Esophagus muscularis mucosa (tissue), 4 donors: ENCODE data around the gene CCDC17. TPM values are rescaled to one million over a fixed set of nuclear protein-coding genes. Genes with fewer than 3 reads are reported as not detected.

Experiments
- DNase-seq: peaks from one replicate; pipeline ENCODE4 v3.0.0-alpha.2; 2017; ENCODE audit errors: extremely low spot score
- H3K27ac ChIP-seq, 4 donors: fragments of 200-600 bp; sonication (generic); replicated peaks in 1 of 4; 1 replicate in 3 of 4; 2 replicates in 1 of 4; pipeline ENCODE4 v1.5.1; 2016 to 2019; ENCODE audit warnings: mild to moderate bottlenecking in 1 of 4
- H3K27me3 ChIP-seq, 4 donors: fragments of 200-600 bp; sonication (generic); one replicate each; pipeline versions ENCODE4 v1.5.1 to v1.6.0; 2016 to 2019
- H3K36me3 ChIP-seq, 4 donors: fragments of 200-600 bp; sonication (generic); one replicate each; pipeline ENCODE4 v1.5.1; 2016 to 2019
- H3K4me1 ChIP-seq, 4 donors: fragments of 200-600 bp; sonication (generic); one replicate each; pipeline ENCODE4 v1.5.1; 2016 to 2019
- H3K4me3 ChIP-seq, 4 donors: fragments of 200-600 bp; sonication (generic); 1 replicate in 2 of 4; 2 replicates in 2 of 4; pipeline ENCODE4 v1.5.1; 2016 to 2019; ENCODE audit warnings: mild to moderate bottlenecking in 4 of 4, moderate library complexity in 1 of 4
- H3K9me3 ChIP-seq, 4 donors: fragments of 200-600 bp; sonication (generic); 1 replicate in 3 of 4; 2 replicates in 1 of 4; pipeline ENCODE4 v1.5.1; 2016 to 2019
- EP300 ChIP-seq: sonication (generic); formaldehyde crosslinking; IDR thresholded peaks from one replicate; pipeline ENCODE4 v1.6.1; 2017; ENCODE audit warnings: antibody characterized with exemption
- POLR2A ChIP-seq: fragments of 450-650 bp; IDR thresholded peaks from one replicate; pipeline ENCODE4 v1.6.1; 2017; ENCODE audit warnings: antibody characterized with exemption, moderate library complexity, mild to moderate bottlenecking, low read depth
- POLR2AphosphoS5 ChIP-seq, 2 donors: sonication (generic); formaldehyde crosslinking; IDR thresholded peaks; one replicate each; pipeline ENCODE4 v1.6.1; 2017; ENCODE audit warnings: antibody characterized with exemption in 2 of 2
- WGBS: methylation state at CpG from one replicate; pipeline ENCODE4 v1.1.5; 2018; 5-methylcytosine and 5-hydroxymethylcytosine counted together
- intact Hi-C: fragments of 100-400 bp; cut with DNase I; formaldehyde crosslinking; loops from one replicate; pipeline ENCODE4 v1.15.1; 2023
- total RNA-seq, 4 donors: library from RNA; depleted of rRNA; stranded (reverse); fragments of >200 nt; gene quantifications; one replicate each; pipeline versions ENCODE4 v1.1.0 to v1.2.1, GENCODE V29; 2016
- TF ChIP-seq, protein P1 (sequence below), 3 experiments: fragments of 200-600 bp in 2 of 3; fragments of 450-650 bp in 1 of 3; sonication (generic) in 2 of 3; IDR thresholded peaks; one replicate each; pipeline ENCODE4 v1.5.1; 2017 to 2019; ENCODE audit warnings: antibody characterized with exemption in 3 of 3, mild to moderate bottlenecking in 2 of 3, moderate library complexity in 1 of 3

The CCDC17 gene
- total RNA-seq, 4 donors from 2014 or later, result 0.66 to 1.0 (median 0.90) TPM

DNA sequence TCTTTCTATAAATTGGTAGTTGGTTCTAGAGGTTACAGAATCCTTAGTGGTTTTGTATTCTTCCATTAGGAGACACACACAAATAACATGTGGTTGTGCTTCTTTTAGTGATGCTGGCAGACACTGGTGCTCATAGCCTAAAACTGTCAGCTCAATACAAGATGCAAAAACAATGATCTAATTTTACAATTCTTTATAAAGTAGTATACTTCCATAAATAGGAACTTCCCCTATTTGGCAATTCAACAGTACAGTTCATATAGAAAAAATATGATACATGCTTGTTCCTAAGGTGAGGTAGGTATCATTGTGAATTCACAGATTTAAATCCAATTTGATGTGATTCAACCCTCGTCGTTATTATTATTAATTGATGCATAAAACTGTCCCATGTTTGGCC lies 20.8 kb upstream of the CCDC17 start:
- H3K36me3 ChIP-seq, result peaks cover 26 to 68% (median 33%) of the 10 kb centered on the region in 4 donors
- 89% methylated on average over 2 of the region's 2 CpGs for WGBS
- intact Hi-C loops, result no loop called here

DNA sequence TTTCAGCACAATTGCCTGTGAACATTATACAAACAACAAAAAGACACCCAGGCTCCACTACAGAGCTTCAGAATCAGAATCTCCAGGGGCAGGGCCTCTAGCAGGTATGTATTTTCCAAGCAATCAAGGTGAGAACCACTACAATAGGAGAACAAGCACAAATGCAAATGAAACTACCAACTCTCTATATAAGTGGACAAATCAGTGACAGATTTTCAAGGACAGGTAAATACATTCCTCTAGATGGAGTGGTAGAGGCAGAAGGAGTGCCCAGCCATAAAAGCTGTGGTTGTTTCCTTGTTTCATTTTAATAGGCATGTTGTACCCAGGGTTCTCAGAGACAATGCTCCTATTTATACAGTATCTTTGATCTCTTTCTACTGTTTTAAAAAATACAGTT lies 20.1 kb upstream of the CCDC17 start:
- intact Hi-C loops, result no loop called here
- no peak for TF ChIP-seq POLR2A
- no peak for TF ChIP-seq EP300
- TF ChIP-seq, protein P1, sequence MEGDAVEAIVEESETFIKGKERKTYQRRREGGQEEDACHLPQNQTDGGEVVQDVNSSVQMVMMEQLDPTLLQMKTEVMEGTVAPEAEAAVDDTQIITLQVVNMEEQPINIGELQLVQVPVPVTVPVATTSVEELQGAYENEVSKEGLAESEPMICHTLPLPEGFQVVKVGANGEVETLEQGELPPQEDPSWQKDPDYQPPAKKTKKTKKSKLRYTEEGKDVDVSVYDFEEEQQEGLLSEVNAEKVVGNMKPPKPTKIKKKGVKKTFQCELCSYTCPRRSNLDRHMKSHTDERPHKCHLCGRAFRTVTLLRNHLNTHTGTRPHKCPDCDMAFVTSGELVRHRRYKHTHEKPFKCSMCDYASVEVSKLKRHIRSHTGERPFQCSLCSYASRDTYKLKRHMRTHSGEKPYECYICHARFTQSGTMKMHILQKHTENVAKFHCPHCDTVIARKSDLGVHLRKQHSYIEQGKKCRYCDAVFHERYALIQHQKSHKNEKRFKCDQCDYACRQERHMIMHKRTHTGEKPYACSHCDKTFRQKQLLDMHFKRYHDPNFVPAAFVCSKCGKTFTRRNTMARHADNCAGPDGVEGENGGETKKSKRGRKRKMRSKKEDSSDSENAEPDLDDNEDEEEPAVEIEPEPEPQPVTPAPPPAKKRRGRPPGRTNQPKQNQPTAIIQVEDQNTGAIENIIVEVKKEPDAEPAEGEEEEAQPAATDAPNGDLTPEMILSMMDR (IDR thresholded peaks at IDR 0.05), result no peak
- TF ChIP-seq POLR2AphosphoS5 (IDR thresholded peaks at IDR 0.05), result no peak
- Histone ChIP-seq H3K27ac (no peak overlapping the region), H3K9me3 (no peaks in the 10 kb centered on the region), H3K4me1 (peaks cover 6 to 12% (median 10%) of the 10 kb centered on the region in 4 donors), H3K36me3 (peaks cover 32 to 69% (median 40%) of the 10 kb centered on the region in 4 donors), H3K4me3 (no peak overlapping the region), H3K27me3 (no peaks in the 10 kb centered on the region)
- DNase-seq, result no peak

More for the DNA sequence above, 20.8 kb upstream of the CCDC17 start:
- TF ChIP-seq POLR2A (no peak), POLR2AphosphoS5 (IDR thresholded peaks at IDR 0.05) (no peak), EP300 (no peak)
- TF ChIP-seq, protein P1 (IDR thresholded peaks at IDR 0.05), result no peak
- peaks cover 6 to 12% (median 10%) of the 10 kb centered on the region in 4 donors for H3K4me1 ChIP-seq
- no peak for DNase-seq
- no peaks in the 10 kb centered on the region for H3K9me3 ChIP-seq
- no peak overlapping the region for H3K4me3 ChIP-seq
- H3K27me3 ChIP-seq, result no peaks in the 10 kb centered on the region
- H3K27ac ChIP-seq, result no peak overlapping the region

DNA sequence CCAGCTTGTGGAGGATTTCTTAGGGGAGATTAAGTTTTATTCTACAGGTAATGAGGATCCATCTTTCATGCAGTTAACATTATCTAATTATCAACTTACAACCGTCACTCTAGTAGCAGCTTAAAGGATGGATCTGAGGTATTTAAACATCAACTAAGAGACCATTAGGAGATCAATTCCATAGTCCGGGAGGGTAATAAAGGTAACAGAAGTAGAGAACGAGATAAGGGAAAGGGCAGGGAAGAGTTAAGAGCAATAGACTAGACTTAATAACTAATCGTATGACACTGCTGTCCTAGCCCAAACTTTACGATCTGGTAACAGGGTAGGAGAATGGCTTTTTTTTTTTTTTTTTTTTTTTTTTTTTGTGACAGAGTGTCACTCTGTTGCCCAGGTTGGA lies 19.5 kb upstream of the CCDC17 start:
- H3K4me1 ChIP-seq, result peaks cover 6 to 12% (median 10%) of the 10 kb centered on the region in 4 donors
- intact Hi-C loops, result no loop called here
- 74% methylated on average over 5 of the region's 5 CpGs for WGBS
- no peak for DNase-seq
- H3K4me3 ChIP-seq, result no peak overlapping the region
- TF ChIP-seq EP300 (no peak), POLR2AphosphoS5 (IDR thresholded peaks at IDR 0.05) (no peak), POLR2A (no peak)
- TF ChIP-seq, protein P1 (IDR thresholded peaks at IDR 0.05), result no peak
- peaks cover 33 to 69% (median 47%) of the 10 kb centered on the region in 4 donors for H3K36me3 ChIP-seq
- H3K9me3 ChIP-seq, result no peaks in the 10 kb centered on the region
- no peak overlapping the region for H3K27ac ChIP-seq
- no peaks in the 10 kb centered on the region for H3K27me3 ChIP-seq

DNA sequence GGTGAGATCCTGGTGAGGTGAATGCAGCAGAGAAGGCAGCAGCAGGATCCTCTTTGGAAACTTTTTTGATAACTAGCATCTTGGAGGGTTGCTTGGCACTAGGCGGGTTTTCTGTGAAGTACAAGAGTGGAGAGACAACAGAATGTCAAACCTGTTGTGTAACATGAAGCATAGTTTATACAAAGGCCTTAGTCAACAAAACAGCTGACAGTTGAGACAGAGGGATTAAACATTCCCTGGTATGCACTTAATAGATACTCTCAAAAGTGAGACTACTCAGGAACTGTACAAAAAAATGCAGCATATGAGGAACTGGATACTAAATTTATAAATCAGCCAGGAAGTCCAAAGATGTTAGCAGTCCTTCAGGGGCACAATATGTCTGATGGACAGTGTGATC lies 16.4 kb upstream of the CCDC17 start:
- H3K27me3 ChIP-seq, result no peaks in the 10 kb centered on the region
- no peak for DNase-seq
- H3K4me3 ChIP-seq, result no peak overlapping the region
- peaks cover 0 to 10% (median 3%) of the 10 kb centered on the region in 4 donors for H3K4me1 ChIP-seq
- intact Hi-C loops, result no loop called here
- no peak overlapping the region for H3K27ac ChIP-seq
- peaks cover 42 to 87% (median 68%) of the 10 kb centered on the region in 4 donors for H3K36me3 ChIP-seq
- WGBS, result 93% methylated on average over 1 of the region's 1 CpG
- H3K9me3 ChIP-seq, result no peaks in the 10 kb centered on the region
- TF ChIP-seq, protein P1 (IDR thresholded peaks at IDR 0.05), result no peak
- no peak for TF ChIP-seq POLR2A
- TF ChIP-seq EP300, result no peak
- TF ChIP-seq POLR2AphosphoS5 (IDR thresholded peaks at IDR 0.05), result no peak

DNA sequence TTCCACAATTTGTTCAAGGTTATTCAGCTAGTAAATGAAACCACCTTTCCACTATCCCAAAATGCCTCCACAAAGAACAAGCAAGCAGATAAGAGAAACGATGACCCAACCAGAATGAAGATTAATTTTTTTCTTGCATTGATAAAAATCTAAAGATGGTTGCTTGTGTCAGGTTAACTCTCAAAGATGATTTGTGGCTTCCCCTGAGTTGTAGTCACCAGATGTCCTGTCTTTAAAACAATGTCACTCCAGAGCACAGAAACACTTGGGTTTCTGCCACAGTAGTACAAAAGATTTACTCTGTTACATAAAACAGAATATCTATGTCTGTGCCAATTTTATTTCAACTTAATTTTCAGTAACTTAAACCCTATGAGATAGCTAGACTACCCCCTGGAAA lies 11.4 kb upstream of the CCDC17 start:
- WGBS, result 58% methylated on average over 1 of the region's 1 CpG
- H3K9me3 ChIP-seq, result no peaks in the 10 kb centered on the region
- no peak overlapping the region for H3K27ac ChIP-seq
- H3K27me3 ChIP-seq, result no peaks in the 10 kb centered on the region
- DNase-seq, result no peak
- intact Hi-C loops, result no loop called here
- H3K4me3 ChIP-seq, result no peak overlapping the region
- peaks cover 0 to 3% (median 0%) of the 10 kb centered on the region in 4 donors for H3K4me1 ChIP-seq
- H3K36me3 ChIP-seq, result peaks cover 50 to 100% (median 95%) of the 10 kb centered on the region in 4 donors
- TF ChIP-seq POLR2A, result no peak
- TF ChIP-seq, protein P1 (IDR thresholded peaks at IDR 0.05), result no peak
- no peak for TF ChIP-seq EP300
- no peak for TF ChIP-seq POLR2AphosphoS5 (IDR thresholded peaks at IDR 0.05)
